ENCODE results near the gene CCSER1.

The CCSER1 gene

GRCh38 chr4:90127223-90127705 lies at the start of gene CCSER1:
Gene CCSER1 (plus strand): TSS chr4:90127394.
- H3K27me3 Mint-ChIP-seq = peaks cover 42% of the 10 kb centered on the region
- peaks cover 20% of the 10 kb centered on the region for H3K4me1 Mint-ChIP-seq (ENCODE audit: low read depth)
- H3K27ac Mint-ChIP-seq = no peak within 1 kb of the TSS
- peak within 1 kb of the TSS; percentile 79 for H3K4me3 Mint-ChIP-seq
- H3K9me3 Mint-ChIP-seq (ENCODE audit: low read depth) = no peaks in the 10 kb centered on the region
- H3K36me3 Mint-ChIP-seq = no peaks in the 10 kb centered on the region

- H3K27me3 Mint-ChIP-seq = peaks cover 7% of the 10 kb centered on the region
- no peaks in the 10 kb centered on the region for H3K9me3 Mint-ChIP-seq (ENCODE audit: low read depth)
- H3K4me3 Mint-ChIP-seq = no peak overlapping the region
- no peaks in the 10 kb centered on the region for H3K36me3 Mint-ChIP-seq
- H3K27ac Mint-ChIP-seq = no peak overlapping the region
- no peaks in the 10 kb centered on the region for H3K4me1 Mint-ChIP-seq (ENCODE audit: low read depth)
These were observed 48.8 kb upstream of the CCSER1 start for GRCh38 chr4:90078440-90078839.

GRCh38 chr4:90080116-90080515 lies 47.1 kb upstream of the CCSER1 start:
- H3K9me3 Mint-ChIP-seq (ENCODE audit: low read depth) = no peaks in the 10 kb centered on the region
- no peak overlapping the region for H3K27ac Mint-ChIP-seq
- no peaks in the 10 kb centered on the region for H3K4me1 Mint-ChIP-seq (ENCODE audit: low read depth)
- no peaks in the 10 kb centered on the region for H3K36me3 Mint-ChIP-seq
- no peak overlapping the region for H3K4me3 Mint-ChIP-seq
- H3K27me3 Mint-ChIP-seq = peaks cover 4% of the 10 kb centered on the region

- no peaks in the 10 kb centered on the region for H3K4me1 Mint-ChIP-seq (ENCODE audit: low read depth)
- H3K36me3 Mint-ChIP-seq = no peaks in the 10 kb centered on the region
- no peaks in the 10 kb centered on the region for H3K9me3 Mint-ChIP-seq (ENCODE audit: low read depth)
- peaks cover 2% of the 10 kb centered on the region for H3K27me3 Mint-ChIP-seq
- no peak overlapping the region for H3K27ac Mint-ChIP-seq
- no peak overlapping the region for H3K4me3 Mint-ChIP-seq
These were observed 45.6 kb upstream of the CCSER1 start for GRCh38 chr4:90081432-90082144.

- no peak overlapping the region for H3K4me3 Mint-ChIP-seq
- no peak overlapping the region for H3K27ac Mint-ChIP-seq
- H3K27me3 Mint-ChIP-seq = peaks cover 2% of the 10 kb centered on the region
- no peaks in the 10 kb centered on the region for H3K4me1 Mint-ChIP-seq (ENCODE audit: low read depth)
- H3K36me3 Mint-ChIP-seq = no peaks in the 10 kb centered on the region
- H3K9me3 Mint-ChIP-seq (ENCODE audit: low read depth) = no peaks in the 10 kb centered on the region
These were observed 44.7 kb upstream of the CCSER1 start for GRCh38 chr4:90082449-90082848.

- Mint-ChIP-seq H3K27me3 (peaks cover 2% of the 10 kb centered on the region), H3K4me1 (ENCODE audit: low read depth) (no peaks in the 10 kb centered on the region), H3K9me3 (ENCODE audit: low read depth) (no peaks in the 10 kb centered on the region), H3K36me3 (no peaks in the 10 kb centered on the region), H3K4me3 (no peak overlapping the region), H3K27ac (no peak overlapping the region)
These were observed 42.8 kb upstream of the CCSER1 start for GRCh38 chr4:90084277-90084966.

GRCh38 chr4:90084967-90085295 lies 42.3 kb upstream of the CCSER1 start:
- Mint-ChIP-seq H3K27ac (no peak overlapping the region), H3K4me3 (no peak overlapping the region), H3K36me3 (no peaks in the 10 kb centered on the region), H3K27me3 (peaks cover 2% of the 10 kb centered on the region), H3K9me3 (ENCODE audit: low read depth) (no peaks in the 10 kb centered on the region), H3K4me1 (ENCODE audit: low read depth) (no peaks in the 10 kb centered on the region)

- H3K9me3 Mint-ChIP-seq (ENCODE audit: low read depth) = no peaks in the 10 kb centered on the region
- no peaks in the 10 kb centered on the region for H3K27me3 Mint-ChIP-seq
- H3K4me1 Mint-ChIP-seq (ENCODE audit: low read depth) = no peaks in the 10 kb centered on the region
- no peak overlapping the region for H3K27ac Mint-ChIP-seq
- H3K4me3 Mint-ChIP-seq = no peak overlapping the region
- no peaks in the 10 kb centered on the region for H3K36me3 Mint-ChIP-seq
These were observed 33.7 kb upstream of the CCSER1 start for GRCh38 chr4:90093526-90093925.

- Mint-ChIP-seq H3K36me3 (no peaks in the 10 kb centered on the region), H3K9me3 (ENCODE audit: low read depth) (no peaks in the 10 kb centered on the region), H3K27ac (no peak overlapping the region), H3K4me3 (no peak overlapping the region), H3K27me3 (no peaks in the 10 kb centered on the region), H3K4me1 (ENCODE audit: low read depth) (no peaks in the 10 kb centered on the region)
These were observed 32.2 kb upstream of the CCSER1 start for GRCh38 chr4:90095000-90095399.

- no peaks in the 10 kb centered on the region for H3K36me3 Mint-ChIP-seq
- no peak overlapping the region for H3K4me3 Mint-ChIP-seq
- no peaks in the 10 kb centered on the region for H3K27me3 Mint-ChIP-seq
- H3K9me3 Mint-ChIP-seq (ENCODE audit: low read depth) = no peaks in the 10 kb centered on the region
- no peaks in the 10 kb centered on the region for H3K4me1 Mint-ChIP-seq (ENCODE audit: low read depth)
- H3K27ac Mint-ChIP-seq = no peak overlapping the region
These were observed 27.4 kb upstream of the CCSER1 start for GRCh38 chr4:90099812-90100211.

GRCh38 chr4:90103991-90104390 lies 23.2 kb upstream of the CCSER1 start:
- Mint-ChIP-seq H3K4me3 (no peak overlapping the region), H3K27me3 (no peaks in the 10 kb centered on the region), H3K36me3 (no peaks in the 10 kb centered on the region), H3K27ac (no peak overlapping the region), H3K4me1 (ENCODE audit: low read depth) (no peaks in the 10 kb centered on the region), H3K9me3 (ENCODE audit: low read depth) (no peaks in the 10 kb centered on the region)

- Mint-ChIP-seq H3K36me3 (no peaks in the 10 kb centered on the region), H3K4me1 (ENCODE audit: low read depth) (no peaks in the 10 kb centered on the region), H3K27ac (no peak overlapping the region), H3K27me3 (no peaks in the 10 kb centered on the region), H3K4me3 (no peak overlapping the region), H3K9me3 (ENCODE audit: low read depth) (no peaks in the 10 kb centered on the region)
These were observed 21.9 kb upstream of the CCSER1 start for GRCh38 chr4:90105274-90105673.

- peaks cover 2% of the 10 kb centered on the region for H3K27me3 Mint-ChIP-seq
- no peaks in the 10 kb centered on the region for H3K4me1 Mint-ChIP-seq (ENCODE audit: low read depth)
- no peaks in the 10 kb centered on the region for H3K9me3 Mint-ChIP-seq (ENCODE audit: low read depth)
- no peaks in the 10 kb centered on the region for H3K36me3 Mint-ChIP-seq
- H3K4me3 Mint-ChIP-seq = no peak overlapping the region
- H3K27ac Mint-ChIP-seq = no peak overlapping the region
These were observed 14.5 kb upstream of the CCSER1 start for GRCh38 chr4:90112715-90113114.

- Mint-ChIP-seq H3K36me3 (no peaks in the 10 kb centered on the region), H3K4me1 (ENCODE audit: low read depth) (no peaks in the 10 kb centered on the region), H3K4me3 (no peak overlapping the region), H3K9me3 (ENCODE audit: low read depth) (no peaks in the 10 kb centered on the region), H3K27me3 (peaks cover 2% of the 10 kb centered on the region), H3K27ac (no peak overlapping the region)
These were observed 13.2 kb upstream of the CCSER1 start for GRCh38 chr4:90113881-90114457.

GRCh38 chr4:90118527-90119195 lies 8.5 kb upstream of the CCSER1 start:
- H3K27me3 Mint-ChIP-seq = peaks cover 3% of the 10 kb centered on the region
- H3K36me3 Mint-ChIP-seq = no peaks in the 10 kb centered on the region
- no peaks in the 10 kb centered on the region for H3K9me3 Mint-ChIP-seq (ENCODE audit: low read depth)
- no peak overlapping the region for H3K27ac Mint-ChIP-seq
- H3K4me1 Mint-ChIP-seq (ENCODE audit: low read depth) = no peaks in the 10 kb centered on the region
- H3K4me3 Mint-ChIP-seq = no peak overlapping the region

Measured in activated naive CD8-positive, alpha-beta T cell (primary cell).